SH-SY5Y (cell line): ENCODE results near the gene UGT2B17.

Experiments used
- GATA2 ChIP-seq: IDR thresholded peaks from 2 replicates; pipeline ENCODE4 v1.6.1; 2011; ENCODE audit warnings: mild to moderate bottlenecking, low read depth, low read length
- GATA3 ChIP-seq: IDR thresholded peaks from 2 replicates; pipeline ENCODE4 v1.6.1; 2011; ENCODE audit warnings: low read depth, mild to moderate bottlenecking, low read length, moderate library complexity

Gene UGT2B17

GRCh38 chr4:68581383-68582338 lies 5.5 kb upstream of the UGT2B17 start:
- TF ChIP-seq GATA3 (no peak), GATA2 (no peak)

GRCh38 chr4:68577590-68577989 lies 1.5 kb upstream of the UGT2B17 start:
- no peak for TF ChIP-seq GATA3
- no peak for TF ChIP-seq GATA2

GRCh38 chr4:68575081-68575480 lies 1.0 kb downstream of the UGT2B17 start:
- TF ChIP-seq GATA3 (no peak), GATA2 (no peak)

- no peak for TF ChIP-seq GATA2
- TF ChIP-seq GATA3 = no peak
Measured at GRCh38 chr4:68572653-68573170, 3.4 kb downstream of the UGT2B17 start.

GRCh38 chr4:68570122-68570507 lies 6.0 kb downstream of the UGT2B17 start:
- TF ChIP-seq GATA3 = no peak
- no peak for TF ChIP-seq GATA2

- TF ChIP-seq GATA2 (no peak), GATA3 (no peak)
Measured at GRCh38 chr4:68569466-68570121, 6.5 kb downstream of the UGT2B17 start.

- TF ChIP-seq GATA3 = no peak
- no peak for TF ChIP-seq GATA2
Measured at GRCh38 chr4:68536375-68536774, 39.7 kb downstream of the UGT2B17 start.

DNA sequence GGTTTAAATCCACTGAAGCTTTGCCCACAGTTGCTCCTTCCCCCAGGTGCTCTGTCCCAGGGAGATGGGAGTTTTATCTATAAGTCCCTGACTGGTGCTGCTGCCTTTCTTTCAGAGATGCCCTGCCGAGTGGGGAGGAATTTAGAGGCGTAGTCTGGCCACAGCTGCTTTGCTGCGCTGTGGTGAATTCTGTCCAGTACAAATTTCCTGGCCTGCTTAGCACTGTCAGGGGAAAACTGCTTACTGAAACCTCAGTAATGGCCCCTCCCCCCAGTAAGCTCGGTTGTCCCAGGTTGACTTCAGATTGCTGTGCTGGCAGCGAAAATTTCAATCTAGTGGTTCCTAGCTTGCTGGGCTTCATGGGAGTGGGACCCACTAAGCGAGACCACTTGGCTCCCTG lies 40.1 kb downstream of the UGT2B17 start:
- TF ChIP-seq GATA3 = no peak
- no peak for TF ChIP-seq GATA2

- TF ChIP-seq GATA2 = no peak
Measured at GRCh38 chr4:68520985-68521384, 55.1 kb downstream of the UGT2B17 start.

- TF ChIP-seq GATA2 (no peak), GATA3 (no peak)
Measured at GRCh38 chr4:68518889-68519288, 57.2 kb downstream of the UGT2B17 start.

- no peak for TF ChIP-seq GATA3
- TF ChIP-seq GATA2 = no peak
Measured at GRCh38 chr4:68499021-68499420, 77.1 kb downstream of the UGT2B17 start.

- no peak for TF ChIP-seq GATA3
- TF ChIP-seq GATA2 = no peak
Measured at GRCh38 chr4:68498413-68499007, 77.6 kb downstream of the UGT2B17 start.

GRCh38 chr4:68494688-68495087 lies 81.4 kb downstream of the UGT2B17 start:
- no peak for TF ChIP-seq GATA3
- TF ChIP-seq GATA2 = no peak

DNA sequence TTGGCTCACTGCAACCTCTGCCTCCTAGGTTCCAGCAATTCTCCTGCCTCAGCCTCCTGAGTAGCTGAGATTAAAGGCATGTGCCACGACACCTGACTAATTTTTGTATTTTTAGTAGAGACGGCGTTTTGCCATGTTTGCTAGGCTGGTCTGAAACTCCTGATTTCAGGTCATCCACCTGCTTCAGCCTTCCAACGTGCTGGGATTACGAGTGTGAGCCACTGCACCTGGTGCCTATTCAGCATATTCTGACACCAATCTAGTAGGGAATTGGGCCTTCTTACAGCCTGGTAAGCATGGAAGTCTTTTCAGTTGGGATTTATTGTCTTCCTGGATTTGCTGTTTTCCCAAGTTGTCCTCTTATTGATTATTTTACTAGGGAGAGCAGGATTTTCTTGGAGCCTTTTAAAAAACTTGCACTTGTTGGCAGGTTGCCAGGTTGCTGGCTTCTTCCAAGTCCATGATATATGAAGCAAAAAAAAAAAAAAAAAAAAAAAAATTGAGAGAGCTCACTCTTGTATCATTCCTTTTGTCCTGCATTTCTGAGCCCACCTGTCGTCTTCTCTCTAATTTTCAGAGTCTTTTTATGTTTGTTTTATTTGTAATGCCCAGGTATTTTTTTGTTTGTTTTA lies 85.2 kb downstream of the UGT2B17 start:
- no peak for TF ChIP-seq GATA3
- TF ChIP-seq GATA2 = no peak

DNA sequence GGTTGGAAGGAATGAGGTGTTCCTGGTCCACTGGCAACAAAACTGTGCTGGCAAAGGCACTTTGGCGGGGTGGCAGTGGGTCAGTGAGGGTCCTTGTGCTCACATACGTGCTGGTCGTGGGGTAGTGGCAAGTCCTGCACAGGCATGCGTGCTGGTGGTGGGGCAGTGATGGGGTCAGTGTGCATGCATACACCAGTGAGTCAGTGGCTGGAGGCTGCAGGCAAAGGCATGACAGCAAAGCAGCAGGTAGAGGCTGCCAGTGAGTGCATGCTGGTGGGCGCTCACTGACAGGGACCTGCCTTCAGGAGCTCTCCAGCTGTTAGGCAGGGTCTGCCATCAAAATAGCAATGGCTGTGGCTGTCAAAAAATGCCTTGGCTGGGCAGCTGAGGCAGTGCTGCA lies 86.8 kb downstream of the UGT2B17 start:
- TF ChIP-seq GATA2 (no peak), GATA3 (no peak)
